Measurements from ENCODE around the gene PCDHGA8.

- TF ChIP-seq CTCF (IDR thresholded peaks at IDR 0.05) (no peak), POLR2AphosphoS5 (IDR thresholded peaks at IDR 0.05) (no peak), EP300 (IDR thresholded peaks at IDR 0.05) (no peak)
Measured at GRCh38 chr5:141343242-141343952, 49.0 kb upstream of the PCDHGA8 start, which contains the start of gene PCDHGA3.

Data from gastroesophageal sphincter (tissue), 3 donors.